Gastroesophageal sphincter (tissue), 4 donors: ENCODE results near the gene SYNDIG1. TPM values are rescaled to one million over a fixed set of nuclear protein-coding genes. Genes with fewer than 3 reads are reported as not detected.

ENCODE experiments used
- ATAC-seq: fragments of 150-250 bp; one replicate; pipeline ENCODE4 v1.9.1; 2016; ENCODE audit warnings: mild to moderate bottlenecking, moderate library complexity
- H3K27ac ChIP-seq, 4 donors: fragments of 200-600 bp; sonication (generic) in 3 of 4; 1 replicate in 3 of 4; 2 replicates in 1 of 4; pipeline ENCODE4 v1.5.1; 2016 to 2019
- H3K27me3 ChIP-seq: fragments of 200-600 bp; sonication (generic); one replicate; pipeline ENCODE4 v1.5.1; 2019
- H3K36me3 ChIP-seq, 2 donors: fragments of 200-600 bp; sonication (generic); one replicate each; pipeline ENCODE4 v1.5.1; 2019; ENCODE audit warnings: control low read depth in 1 of 2
- H3K4me1 ChIP-seq, 3 donors: fragments of 200-600 bp; sonication (generic); 1 replicate in 2 of 3; 2 replicates in 1 of 3; pipeline ENCODE4 v1.5.1; 2016 to 2019; ENCODE audit warnings: control low read depth in 2 of 3
- H3K4me3 ChIP-seq, 2 donors: fragments of 200-600 bp; sonication (generic); one replicate each; pipeline ENCODE4 v1.5.1; 2019; ENCODE audit warnings: mild to moderate bottlenecking in 1 of 2, moderate library complexity in 1 of 2
- H3K9me3 ChIP-seq, 3 donors: fragments of 200-600 bp; sonication (generic); one replicate each; pipeline ENCODE4 v1.5.1; 2017 to 2019; ENCODE audit warnings: control low read depth in 2 of 3
- CTCF ChIP-seq, 4 experiments: fragments of 200-600 bp in 2 of 4; fragments of 450-650 bp in 2 of 4; sonication (generic) in 1 of 4; IDR thresholded peaks; one replicate each; pipeline ENCODE4 v1.5.1; 2017 to 2019; ENCODE audit warnings: antibody characterized with exemption in 4 of 4, mild to moderate bottlenecking in 2 of 4, moderate library complexity in 2 of 4
- EP300 ChIP-seq: sonication (generic); formaldehyde crosslinking; IDR thresholded peaks from one replicate; pipeline ENCODE4 v1.6.1; 2017; ENCODE audit warnings: antibody characterized with exemption, mild to moderate bottlenecking
- POLR2A ChIP-seq, 2 donors: fragments of 450-650 bp; IDR thresholded peaks; one replicate each; pipeline ENCODE4 v1.6.1; 2017; ENCODE audit warnings: antibody characterized with exemption in 2 of 2, mild to moderate bottlenecking in 2 of 2, moderate library complexity in 1 of 2
- POLR2AphosphoS5 ChIP-seq: sonication (generic); formaldehyde crosslinking; IDR thresholded peaks from one replicate; pipeline ENCODE4 v1.6.1; 2017; ENCODE audit warnings: antibody characterized with exemption
- WGBS, 2 donors: methylation state at CpG; one replicate each; pipeline ENCODE4 v1.1.5; 2018; ENCODE audit warnings: low coverage in 1 of 2; 5-methylcytosine and 5-hydroxymethylcytosine counted together
- total RNA-seq, 4 donors: library from RNA; depleted of rRNA; stranded (reverse); fragments of >200 nt; gene quantifications; one replicate each; pipeline ENCODE4 v1.1.0, GENCODE V29; 2016

SYNDIG1 gene
- total RNA-seq, 4 donors from 2014 or later, result 0.15 to 0.40 (median 0.16) TPM; not detected in 1

DNA sequence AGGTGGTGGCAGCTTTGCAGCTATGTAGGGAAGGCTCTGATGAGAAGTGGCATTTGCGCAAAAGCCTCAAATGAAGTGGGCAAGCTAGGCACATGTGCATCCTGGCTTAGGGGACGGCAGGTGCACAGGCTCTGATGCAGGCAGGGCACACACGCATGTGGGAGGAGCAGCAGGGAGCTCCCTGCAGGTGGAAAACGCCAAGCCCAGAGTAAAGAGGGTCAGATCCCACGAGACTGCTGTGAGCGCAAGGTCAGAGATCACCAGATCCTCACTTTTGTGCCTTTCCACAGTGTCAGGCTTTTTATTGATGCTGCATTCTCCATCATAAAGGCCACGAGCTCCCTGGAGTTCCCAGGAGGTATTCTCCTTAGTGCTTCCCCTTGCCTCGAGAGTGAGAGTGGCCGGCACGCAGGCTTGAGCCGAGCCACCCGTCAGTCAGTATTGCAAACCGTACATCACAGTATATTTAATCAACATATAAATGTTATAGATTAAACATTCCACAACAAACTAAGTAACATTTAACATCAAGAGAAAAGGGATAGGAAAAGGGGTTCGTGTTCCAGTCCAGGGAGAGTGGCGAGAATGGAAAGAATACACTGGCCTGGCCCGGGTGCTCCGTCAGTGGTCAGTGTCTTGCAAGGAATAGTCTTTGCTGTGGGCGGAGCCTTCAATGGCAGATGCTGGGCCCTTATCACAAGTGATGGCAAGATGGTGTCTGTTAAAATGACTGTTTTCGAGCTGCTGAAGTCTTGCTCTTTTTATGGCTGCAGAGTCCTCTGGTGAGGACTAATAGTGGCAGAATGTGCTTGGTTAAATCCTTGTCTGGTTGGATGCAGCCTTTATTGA lies 109.4 kb downstream of the SYNDIG1 start:
- no peak for ATAC-seq
- WGBS, 2 donors, result 71 to 72% methylated on average over 8 to 16 of the region's 19 CpGs
- Histone ChIP-seq H3K4me1 (no peaks in the 10 kb centered on the region), H3K36me3 (no peaks in the 10 kb centered on the region), H3K27ac (no peak overlapping the region), H3K9me3 (no peaks in the 10 kb centered on the region), H3K27me3 (peaks cover 18% of the 10 kb centered on the region), H3K4me3 (no peak overlapping the region)
- TF ChIP-seq POLR2AphosphoS5, result no peak
- no peak for TF ChIP-seq EP300
- TF ChIP-seq POLR2A (IDR thresholded peaks at IDR 0.05), result no peak
- TF ChIP-seq CTCF (IDR thresholded peaks at IDR 0.05), result no peak

- H3K4me3 ChIP-seq, result no peak overlapping the region
- TF ChIP-seq EP300 (no peak), POLR2A (IDR thresholded peaks at IDR 0.05) (no peak), POLR2AphosphoS5 (no peak), CTCF (IDR thresholded peaks at IDR 0.05) (no peak)
- H3K36me3 ChIP-seq, result no peaks in the 10 kb centered on the region
- WGBS, 2 donors, result 81% methylated on average over 4 of the region's 10 CpGs; no CpG with 5 or more reads in 1 of the 2 donors
- no peaks in the 10 kb centered on the region for H3K9me3 ChIP-seq
- peaks cover 18% of the 10 kb centered on the region for H3K27me3 ChIP-seq
- no peak overlapping the region for H3K27ac ChIP-seq
- no peaks in the 10 kb centered on the region for H3K4me1 ChIP-seq
- no peak for ATAC-seq
These were observed 110.0 kb downstream of the SYNDIG1 start for GRCh38 chr20:24579475-24579874.

- ATAC-seq, result no peak
- Histone ChIP-seq H3K27ac (no peak overlapping the region), H3K4me3 (no peak overlapping the region), H3K9me3 (no peaks in the 10 kb centered on the region), H3K4me1 (no peaks in the 10 kb centered on the region), H3K27me3 (peaks cover 18% of the 10 kb centered on the region), H3K36me3 (no peaks in the 10 kb centered on the region)
- TF ChIP-seq CTCF (IDR thresholded peaks at IDR 0.05) (no peak), POLR2A (IDR thresholded peaks at IDR 0.05) (no peak), EP300 (no peak), POLR2AphosphoS5 (no peak)
- 69 to 77% methylated on average over 7 to 8 of the region's 8 CpGs for WGBS, 2 donors
These were observed 110.6 kb downstream of the SYNDIG1 start for GRCh38 chr20:24580006-24580405.

GRCh38 chr20:24580855-24581254 lies 111.4 kb downstream of the SYNDIG1 start:
- no peak for TF ChIP-seq EP300
- no peak for TF ChIP-seq CTCF (IDR thresholded peaks at IDR 0.05)
- TF ChIP-seq POLR2AphosphoS5, result no peak
- TF ChIP-seq POLR2A (IDR thresholded peaks at IDR 0.05), result no peak
- Histone ChIP-seq H3K27ac (no peak overlapping the region), H3K27me3 (peaks cover 18% of the 10 kb centered on the region), H3K4me1 (no peaks in the 10 kb centered on the region), H3K9me3 (no peaks in the 10 kb centered on the region), H3K4me3 (no peak overlapping the region), H3K36me3 (no peaks in the 10 kb centered on the region)
- ATAC-seq, result no peak
- 75 to 90% methylated on average over 3 to 8 of the region's 10 CpGs for WGBS, 2 donors
